ENCODE measurements around the gene ZCCHC7.
"Not testable (repeated sequence)": the region's sequence is repeated elsewhere in the genome, so short reads cannot be mapped to it uniquely, and the experiment has no call there.

ZCCHC7 gene

GRCh38 chr9:37202091-37202490, 81.7 kb downstream of the ZCCHC7 start:
- Histone ChIP-seq H2BK120ac (ENCODE audit: insufficient read depth, low read length, poor library complexity) (no peak overlapping the region), H3K27me3 (ENCODE audit: insufficient read depth, low read length) (no peaks in the 10 kb centered on the region), H3K4me2 (ENCODE audit: low read length) (no peak overlapping the region), H3K4me3 (ENCODE audit: low read depth, low read length) (no peak overlapping the region), H4K91ac (ENCODE audit: low read depth, low read length) (no peak overlapping the region), H2AK5ac (ENCODE audit: low read length) (no peak overlapping the region), H2BK5ac (ENCODE audit: low read depth, low read length, poor library complexity) (no peak overlapping the region), H4K12ac (ENCODE audit: low read depth, low read length) (no peak overlapping the region), H3K23ac (ENCODE audit: low read length) (no peak overlapping the region), H3K79me2 (ENCODE audit: control insufficient read depth, insufficient read depth, low read length, poor library complexity) (no peaks in the 10 kb centered on the region), H3K36me3 (ENCODE audit: control insufficient read depth in 1 of 2, insufficient read depth in 2 of 2, low read length in 2 of 2) (peaks cover 0 to 3% of the 10 kb centered on the region in 2 experiments), H2BK12ac (ENCODE audit: low read length) (no peak overlapping the region), H3K9ac (ENCODE audit: low read length) (no peak overlapping the region), H3K14ac (ENCODE audit: low read length) (no peak overlapping the region), H3K4me1 (ENCODE audit: control insufficient read depth in 1 of 2, insufficient read depth in 2 of 2, low read length in 2 of 2) (peaks cover 0 to 2% of the 10 kb centered on the region in 2 experiments), H4K8ac (ENCODE audit: low read depth, low read length) (no peak overlapping the region), H3K18ac (ENCODE audit: low read length) (no peak overlapping the region), H2AFZ (ENCODE audit: insufficient read depth, low read length, poor library complexity) (no peak overlapping the region), H3K79me1 (ENCODE audit: low read length) (no peaks in the 10 kb centered on the region), H3K9me3 (ENCODE audit: insufficient read depth, low read depth, low read length) (no peaks in the 10 kb centered on the region), H3K27ac (ENCODE audit: low read depth, low read length) (no peak overlapping the region), H3K4ac (ENCODE audit: low read depth, low read length) (no peak overlapping the region)
- no peak for DNase-seq

GRCh38 chr9:37203456-37203855, 83.1 kb downstream of the ZCCHC7 start:
- not testable (repeated sequence) for H3K4me1 ChIP-seq (ENCODE audit: control insufficient read depth in 1 of 2, insufficient read depth in 2 of 2, low read length in 2 of 2); H2BK5ac ChIP-seq (ENCODE audit: low read depth, low read length, poor library complexity); H3K9ac ChIP-seq (ENCODE audit: low read length); H3K9me3 ChIP-seq (ENCODE audit: insufficient read depth, low read depth, low read length); H2AK5ac ChIP-seq (ENCODE audit: low read length); H4K12ac ChIP-seq (ENCODE audit: low read depth, low read length); H3K18ac ChIP-seq (ENCODE audit: low read length); H3K14ac ChIP-seq (ENCODE audit: low read length); H3K27ac ChIP-seq (ENCODE audit: low read depth, low read length); H3K79me2 ChIP-seq (ENCODE audit: control insufficient read depth, insufficient read depth, low read length, poor library complexity); H4K8ac ChIP-seq (ENCODE audit: low read depth, low read length); H4K91ac ChIP-seq (ENCODE audit: low read depth, low read length); H3K4me3 ChIP-seq (ENCODE audit: low read depth, low read length); H2BK120ac ChIP-seq (ENCODE audit: insufficient read depth, low read length, poor library complexity); H3K23ac ChIP-seq (ENCODE audit: low read length); H3K27me3 ChIP-seq (ENCODE audit: insufficient read depth, low read length); H3K4me2 ChIP-seq (ENCODE audit: low read length); DNase-seq; H3K4ac ChIP-seq (ENCODE audit: low read depth, low read length); H2BK12ac ChIP-seq (ENCODE audit: low read length); H3K36me3 ChIP-seq (ENCODE audit: control insufficient read depth in 1 of 2, insufficient read depth in 2 of 2, low read length in 2 of 2); H2AFZ ChIP-seq (ENCODE audit: insufficient read depth, low read length, poor library complexity); H3K79me1 ChIP-seq (ENCODE audit: low read length)
- no CpG with 5 or more reads among the region's 4 CpGs for WGBS (ENCODE audit: extremely low coverage, insufficient coverage, insufficient read length)

GRCh38 chr9:37206121-37206620, 85.8 kb downstream of the ZCCHC7 start:
- 71% methylated on average over 1 of the region's 10 CpGs for WGBS (ENCODE audit: extremely low coverage, insufficient coverage, insufficient read length)

GRCh38 chr9:37209431-37210386, 89.3 kb downstream of the ZCCHC7 start:
- Histone ChIP-seq H3K23ac (ENCODE audit: low read length) (no peak overlapping the region), H3K4me1 (ENCODE audit: control insufficient read depth in 1 of 2, insufficient read depth in 2 of 2, low read length in 2 of 2) (no peaks in the 10 kb centered on the region), H3K36me3 (ENCODE audit: control insufficient read depth in 1 of 2, insufficient read depth in 2 of 2, low read length in 2 of 2) (peaks cover 2 to 3% of the 10 kb centered on the region in 2 experiments), H3K14ac (ENCODE audit: low read length) (no peak overlapping the region), H3K4ac (ENCODE audit: low read depth, low read length) (no peak overlapping the region), H4K8ac (ENCODE audit: low read depth, low read length) (no peak overlapping the region), H2BK5ac (ENCODE audit: low read depth, low read length, poor library complexity) (no peak overlapping the region), H2AFZ (ENCODE audit: insufficient read depth, low read length, poor library complexity) (no peak overlapping the region), H2BK120ac (ENCODE audit: insufficient read depth, low read length, poor library complexity) (no peak overlapping the region), H3K4me2 (ENCODE audit: low read length) (no peak overlapping the region), H4K91ac (ENCODE audit: low read depth, low read length) (no peak overlapping the region), H3K79me1 (ENCODE audit: low read length) (no peaks in the 10 kb centered on the region), H2AK5ac (ENCODE audit: low read length) (no peak overlapping the region), H3K27ac (ENCODE audit: low read depth, low read length) (no peak overlapping the region), H3K79me2 (ENCODE audit: control insufficient read depth, insufficient read depth, low read length, poor library complexity) (no peaks in the 10 kb centered on the region), H4K12ac (ENCODE audit: low read depth, low read length) (no peak overlapping the region), H2BK12ac (ENCODE audit: low read length) (no peak overlapping the region), H3K18ac (ENCODE audit: low read length) (no peak overlapping the region), H3K9ac (ENCODE audit: low read length) (no peak overlapping the region), H3K27me3 (ENCODE audit: insufficient read depth, low read length) (no peaks in the 10 kb centered on the region), H3K4me3 (ENCODE audit: low read depth, low read length) (no peak overlapping the region), H3K9me3 (ENCODE audit: insufficient read depth, low read depth, low read length) (no peaks in the 10 kb centered on the region)
- DNase-seq: no peak
- WGBS (ENCODE audit: extremely low coverage, insufficient coverage, insufficient read length): no CpG with 5 or more reads among the region's 2 CpGs

More at GRCh38 chr9:37206121-37206620, 85.8 kb downstream of the ZCCHC7 start:
- no peak overlapping the region for H3K4me2 ChIP-seq (ENCODE audit: low read length)
- H3K4me3 ChIP-seq (ENCODE audit: low read depth, low read length): no peak overlapping the region
- no peak overlapping the region for H2AFZ ChIP-seq (ENCODE audit: insufficient read depth, low read length, poor library complexity)
- no peak overlapping the region for H3K14ac ChIP-seq (ENCODE audit: low read length)
- H3K36me3 ChIP-seq (ENCODE audit: control insufficient read depth in 1 of 2, insufficient read depth in 2 of 2, low read length in 2 of 2): peaks cover 2 to 3% of the 10 kb centered on the region in 2 experiments
- H2AK5ac ChIP-seq (ENCODE audit: low read length): no peak overlapping the region
- H3K4me1 ChIP-seq (ENCODE audit: control insufficient read depth in 1 of 2, insufficient read depth in 2 of 2, low read length in 2 of 2): no peaks in the 10 kb centered on the region
- H3K79me2 ChIP-seq (ENCODE audit: control insufficient read depth, insufficient read depth, low read length, poor library complexity): no peaks in the 10 kb centered on the region
- H3K23ac ChIP-seq (ENCODE audit: low read length): no peak overlapping the region
- H3K18ac ChIP-seq (ENCODE audit: low read length): no peak overlapping the region
- H4K8ac ChIP-seq (ENCODE audit: low read depth, low read length): no peak overlapping the region
- no peak overlapping the region for H2BK12ac ChIP-seq (ENCODE audit: low read length)
- H3K27ac ChIP-seq (ENCODE audit: low read depth, low read length): no peak overlapping the region
- H3K27me3 ChIP-seq (ENCODE audit: insufficient read depth, low read length): no peaks in the 10 kb centered on the region
- H4K91ac ChIP-seq (ENCODE audit: low read depth, low read length): no peak overlapping the region
- H2BK5ac ChIP-seq (ENCODE audit: low read depth, low read length, poor library complexity): no peak overlapping the region
- no peak for DNase-seq
- H2BK120ac ChIP-seq (ENCODE audit: insufficient read depth, low read length, poor library complexity): no peak overlapping the region
- H3K79me1 ChIP-seq (ENCODE audit: low read length): no peaks in the 10 kb centered on the region
- no peak overlapping the region for H3K9ac ChIP-seq (ENCODE audit: low read length)
- H3K4ac ChIP-seq (ENCODE audit: low read depth, low read length): no peak overlapping the region
- H3K9me3 ChIP-seq (ENCODE audit: insufficient read depth, low read depth, low read length): no peaks in the 10 kb centered on the region
- H4K12ac ChIP-seq (ENCODE audit: low read depth, low read length): no peak overlapping the region

All from trophoblast cell (in vitro differentiated cells and primary cell).